ENCODE data around the gene A1CF. TPM values are rescaled to one million over a fixed set of nuclear protein-coding genes. Genes with fewer than 3 reads are reported as not detected.

Gene A1CF
- total RNA-seq, 1 experiment from 2014 or later = not detected

DNA sequence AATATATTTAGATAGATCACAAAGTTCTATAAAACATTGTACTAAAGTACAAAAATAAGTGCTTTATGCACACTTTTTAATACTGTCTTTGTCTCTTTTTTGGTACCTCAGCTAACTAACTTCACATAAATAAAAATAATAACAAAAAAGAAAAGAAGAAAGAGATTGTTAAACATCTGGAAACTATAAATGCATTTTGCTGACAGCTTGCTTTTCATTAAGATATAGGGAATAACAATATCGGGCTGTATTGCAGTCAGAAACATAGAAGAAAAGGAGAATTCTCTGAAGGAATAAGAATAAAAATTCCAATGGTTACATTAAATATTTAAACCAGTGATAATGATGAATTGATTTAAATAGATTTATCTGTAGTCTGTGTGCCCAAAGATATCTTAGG, 85.8 kb downstream of the A1CF start:
- Histone ChIP-seq H3K79me2 (ENCODE audit: low read depth) (no peaks in the 10 kb centered on the region), H3K36me3 (ENCODE audit: low read depth) (no peaks in the 10 kb centered on the region), H3K9me2 (ENCODE audit: insufficient read depth) (no peaks in the 10 kb centered on the region), H2AFZ (no peak overlapping the region), H3K27ac (no peak overlapping the region), H3F3A (ENCODE audit: insufficient read depth, low read depth) (no peaks in the 10 kb centered on the region), H3K27me3 (ENCODE audit: insufficient read depth, low read depth) (no peaks in the 10 kb centered on the region), H3K4me3 (no peak overlapping the region), H3K9me3 (ENCODE audit: insufficient read depth, low read depth) (no peaks in the 10 kb centered on the region; the same call in 1 of the 2 replicates), H4K20me1 (ENCODE audit: insufficient read depth) (no peaks in the 10 kb centered on the region; the same call in 1 of the 2 replicates), H3K4me1 (replicated peaks; ENCODE audit: insufficient read depth) (no peaks in the 10 kb centered on the region), H3K4me2 (no peak overlapping the region)
- DNase-seq = no peak
- TF ChIP-seq EZH2 (IDR thresholded peaks at IDR 0.05; ENCODE audit: low read depth) = no peak
- TF ChIP-seq, protein P1, sequence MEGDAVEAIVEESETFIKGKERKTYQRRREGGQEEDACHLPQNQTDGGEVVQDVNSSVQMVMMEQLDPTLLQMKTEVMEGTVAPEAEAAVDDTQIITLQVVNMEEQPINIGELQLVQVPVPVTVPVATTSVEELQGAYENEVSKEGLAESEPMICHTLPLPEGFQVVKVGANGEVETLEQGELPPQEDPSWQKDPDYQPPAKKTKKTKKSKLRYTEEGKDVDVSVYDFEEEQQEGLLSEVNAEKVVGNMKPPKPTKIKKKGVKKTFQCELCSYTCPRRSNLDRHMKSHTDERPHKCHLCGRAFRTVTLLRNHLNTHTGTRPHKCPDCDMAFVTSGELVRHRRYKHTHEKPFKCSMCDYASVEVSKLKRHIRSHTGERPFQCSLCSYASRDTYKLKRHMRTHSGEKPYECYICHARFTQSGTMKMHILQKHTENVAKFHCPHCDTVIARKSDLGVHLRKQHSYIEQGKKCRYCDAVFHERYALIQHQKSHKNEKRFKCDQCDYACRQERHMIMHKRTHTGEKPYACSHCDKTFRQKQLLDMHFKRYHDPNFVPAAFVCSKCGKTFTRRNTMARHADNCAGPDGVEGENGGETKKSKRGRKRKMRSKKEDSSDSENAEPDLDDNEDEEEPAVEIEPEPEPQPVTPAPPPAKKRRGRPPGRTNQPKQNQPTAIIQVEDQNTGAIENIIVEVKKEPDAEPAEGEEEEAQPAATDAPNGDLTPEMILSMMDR (conservative IDR thresholded peaks at IDR 0.05) = no peak
- intact Hi-C loops (cut with micrococcal nuclease; ENCODE audit: unreplicated experiment) = no loop called here
- no TSS peak for BruUV-seq (replicated peaks)
- POLR2A ChIA-PET (ENCODE audit: unreplicated experiment) = interaction anchor here (0.6 kb wide), 1 partner anchor 1071 kb away, joined by 3 read pairs; no protein-coding TSS in a partner anchor
- CTCF ChIA-PET = no interaction called here

GRCh38 chr10:50798297-50798696, 87.1 kb downstream of the A1CF start:
- Histone ChIP-seq H3K9me2 (ENCODE audit: insufficient read depth) (no peaks in the 10 kb centered on the region), H3K9me3 (ENCODE audit: insufficient read depth, low read depth) (no peaks in the 10 kb centered on the region), H4K20me1 (ENCODE audit: insufficient read depth) (no peaks in the 10 kb centered on the region), H3K4me2 (no peak overlapping the region), H3K79me2 (ENCODE audit: low read depth) (no peaks in the 10 kb centered on the region), H3K4me3 (no peak overlapping the region), H3K27ac (no peak overlapping the region), H2AFZ (no peak overlapping the region), H3K36me3 (ENCODE audit: low read depth) (no peaks in the 10 kb centered on the region), H3K27me3 (ENCODE audit: insufficient read depth, low read depth) (no peaks in the 10 kb centered on the region), H3K4me1 (replicated peaks; ENCODE audit: insufficient read depth) (no peaks in the 10 kb centered on the region), H3F3A (ENCODE audit: insufficient read depth, low read depth) (no peaks in the 10 kb centered on the region)
- intact Hi-C loops (cut with micrococcal nuclease; ENCODE audit: unreplicated experiment) = no loop called here
- ChIA-PET POLR2A (ENCODE audit: unreplicated experiment) (no interaction called here), CTCF (no interaction called here)
- BruUV-seq (replicated peaks) = no TSS peak
- no peak for DNase-seq
- no peak for TF ChIP-seq EZH2 (IDR thresholded peaks at IDR 0.05; ENCODE audit: low read depth)
- TF ChIP-seq, protein P1 (conservative IDR thresholded peaks at IDR 0.05) = no peak

- Histone ChIP-seq H3K4me1 (replicated peaks; ENCODE audit: insufficient read depth) (no peaks in the 10 kb centered on the region), H3K9me2 (ENCODE audit: insufficient read depth) (no peaks in the 10 kb centered on the region), H3K4me3 (no peak overlapping the region), H3K27me3 (ENCODE audit: insufficient read depth, low read depth) (no peaks in the 10 kb centered on the region), H3K36me3 (ENCODE audit: low read depth) (no peaks in the 10 kb centered on the region), H3K9me3 (ENCODE audit: insufficient read depth, low read depth) (no peaks in the 10 kb centered on the region), H3K4me2 (no peak overlapping the region), H4K20me1 (ENCODE audit: insufficient read depth) (no peaks in the 10 kb centered on the region), H2AFZ (no peak overlapping the region), H3K27ac (no peak overlapping the region), H3F3A (ENCODE audit: insufficient read depth, low read depth) (no peaks in the 10 kb centered on the region), H3K79me2 (ENCODE audit: low read depth) (no peaks in the 10 kb centered on the region)
- intact Hi-C loops (cut with micrococcal nuclease; ENCODE audit: unreplicated experiment) = no loop called here
- POLR2A ChIA-PET (ENCODE audit: unreplicated experiment) = no interaction called here
- CTCF ChIA-PET = no interaction called here
- no peak for TF ChIP-seq EZH2 (IDR thresholded peaks at IDR 0.05; ENCODE audit: low read depth)
- TF ChIP-seq, protein P1 (conservative IDR thresholded peaks at IDR 0.05) = no peak
- DNase-seq = no peak
- BruUV-seq (replicated peaks) = no TSS peak
Measured at GRCh38 chr10:50796693-50797092, 88.7 kb downstream of the A1CF start.
